BJ (cell line): ENCODE results near the gene WWOX. TPM values are rescaled to one million over a fixed set of nuclear protein-coding genes. Genes with fewer than 3 reads are reported as not detected.

Source experiments
- CTCF ChIA-PET: fragments of 350-600 bp; formaldehyde crosslinking; extraction: SDS; loops from one replicate; lab custom pipeline; 2021; ENCODE audit warnings: antibody characterized with exemption, inconsistent platforms; lab: Yijun Ruan, JAX
- POLR2A ChIA-PET: fragments of 300-600 bp; sonication (Branson Sonifier 250); formaldehyde crosslinking; extraction: SDS; loops from one replicate; lab custom pipeline; 2021; ENCODE audit warnings: antibody characterized with exemption; lab: Charles Lee
- DNase-seq: peaks from one replicate; pipeline ENCODE4 v3.0.0-alpha.2; 2011; ENCODE audit warnings: low read depth
- H3K27me3 ChIP-seq: 2 replicates; pipeline ENCODE4 v1.6.0; 2011; ENCODE audit warnings: low read length; ENCODE audit not compliant: control insufficient read depth, insufficient read depth
- H3K36me3 ChIP-seq: 2 replicates; pipeline ENCODE4 v1.5.1; 2011; ENCODE audit warnings: low read length; ENCODE audit not compliant: control insufficient read depth, insufficient read depth
- H3K4me3 ChIP-seq: 2 replicates; pipeline ENCODE4 v1.5.1; 2011; ENCODE audit warnings: low read depth, mild to moderate bottlenecking, control low read depth, low read length
- polyA plus RNA-seq: library from polyadenylated mRNA; depleted of rRNA; stranded (reverse); fragments of >200 nt; gene quantifications from 2 replicates; pipeline ENCODE4 v1.2.3, GENCODE V29; 2011
- TF ChIP-seq, protein P1 (sequence below): IDR thresholded peaks from 2 replicates; pipeline ENCODE4 v1.5.1; 2011; ENCODE audit warnings: low read depth, mild to moderate bottlenecking, control low read depth, inconsistent platforms, low read length, moderate library complexity; ENCODE audit not compliant: insufficient read depth

The WWOX gene
- polyA plus RNA-seq, 1 experiment, result 3.1 TPM

DNA sequence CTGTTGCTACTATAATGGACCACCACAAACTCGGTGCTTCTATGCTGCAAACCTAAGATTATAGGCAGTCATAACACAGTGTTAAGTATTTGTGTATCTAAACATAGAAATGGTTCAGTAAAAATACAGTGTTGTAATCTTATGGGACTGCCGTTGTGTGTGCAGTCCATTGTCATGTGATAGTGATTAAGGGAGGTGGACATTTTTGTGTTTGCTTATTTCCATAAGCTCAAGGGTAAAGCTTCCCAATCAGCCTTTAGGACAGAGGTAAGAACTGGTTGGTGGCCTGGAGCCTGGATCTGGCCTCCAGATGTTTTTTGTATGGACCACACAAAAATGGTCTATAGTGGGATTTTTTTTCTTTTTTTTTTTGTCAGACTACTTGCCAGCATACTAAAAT lies 29.9 kb downstream of the WWOX start:
- ChIA-PET CTCF (interaction anchor here (0.7 kb wide), 1 partner anchor 1248 kb away, joined by 3 read pairs; no protein-coding TSS in a partner anchor), POLR2A (no interaction called here)

DNA sequence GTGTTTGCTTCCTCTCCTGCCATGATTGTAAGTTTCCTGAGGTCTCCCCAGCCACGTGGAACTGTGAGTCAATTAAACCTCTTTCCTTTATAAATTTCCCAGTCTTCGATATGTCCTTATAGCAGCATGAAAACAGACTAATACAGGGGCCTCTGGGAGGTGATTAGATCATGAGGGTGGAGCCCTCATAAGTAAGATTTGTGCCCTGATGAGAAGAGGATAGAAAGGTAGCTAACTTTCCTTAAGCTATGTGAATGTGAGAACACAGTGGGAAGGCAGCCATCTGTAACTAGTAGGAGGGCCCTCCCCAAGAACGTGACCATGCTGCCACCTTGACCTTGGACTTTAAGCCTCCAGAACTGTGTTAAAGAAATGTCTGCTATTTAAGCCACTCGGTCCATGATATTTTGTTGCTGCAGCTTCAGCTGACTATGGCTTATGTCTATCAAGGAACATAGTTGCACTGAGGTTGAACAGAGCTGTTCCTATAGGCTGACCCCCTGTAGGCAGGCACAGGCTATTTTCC lies 30.7 kb downstream of the WWOX start:
- TF ChIP-seq, protein P1, sequence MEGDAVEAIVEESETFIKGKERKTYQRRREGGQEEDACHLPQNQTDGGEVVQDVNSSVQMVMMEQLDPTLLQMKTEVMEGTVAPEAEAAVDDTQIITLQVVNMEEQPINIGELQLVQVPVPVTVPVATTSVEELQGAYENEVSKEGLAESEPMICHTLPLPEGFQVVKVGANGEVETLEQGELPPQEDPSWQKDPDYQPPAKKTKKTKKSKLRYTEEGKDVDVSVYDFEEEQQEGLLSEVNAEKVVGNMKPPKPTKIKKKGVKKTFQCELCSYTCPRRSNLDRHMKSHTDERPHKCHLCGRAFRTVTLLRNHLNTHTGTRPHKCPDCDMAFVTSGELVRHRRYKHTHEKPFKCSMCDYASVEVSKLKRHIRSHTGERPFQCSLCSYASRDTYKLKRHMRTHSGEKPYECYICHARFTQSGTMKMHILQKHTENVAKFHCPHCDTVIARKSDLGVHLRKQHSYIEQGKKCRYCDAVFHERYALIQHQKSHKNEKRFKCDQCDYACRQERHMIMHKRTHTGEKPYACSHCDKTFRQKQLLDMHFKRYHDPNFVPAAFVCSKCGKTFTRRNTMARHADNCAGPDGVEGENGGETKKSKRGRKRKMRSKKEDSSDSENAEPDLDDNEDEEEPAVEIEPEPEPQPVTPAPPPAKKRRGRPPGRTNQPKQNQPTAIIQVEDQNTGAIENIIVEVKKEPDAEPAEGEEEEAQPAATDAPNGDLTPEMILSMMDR, result no peak
- DNase-seq, result no peak
- no peaks in the 10 kb centered on the region for H3K27me3 ChIP-seq
- ChIA-PET POLR2A (no interaction called here), CTCF (no interaction called here)
- H3K4me3 ChIP-seq, result no peak overlapping the region
- no peaks in the 10 kb centered on the region for H3K36me3 ChIP-seq

More for the DNA sequence above, 29.9 kb downstream of the WWOX start:
- TF ChIP-seq, protein P1, result no peak
- Histone ChIP-seq H3K36me3 (no peaks in the 10 kb centered on the region), H3K27me3 (no peaks in the 10 kb centered on the region), H3K4me3 (no peak overlapping the region)
- DNase-seq, result no peak

DNA sequence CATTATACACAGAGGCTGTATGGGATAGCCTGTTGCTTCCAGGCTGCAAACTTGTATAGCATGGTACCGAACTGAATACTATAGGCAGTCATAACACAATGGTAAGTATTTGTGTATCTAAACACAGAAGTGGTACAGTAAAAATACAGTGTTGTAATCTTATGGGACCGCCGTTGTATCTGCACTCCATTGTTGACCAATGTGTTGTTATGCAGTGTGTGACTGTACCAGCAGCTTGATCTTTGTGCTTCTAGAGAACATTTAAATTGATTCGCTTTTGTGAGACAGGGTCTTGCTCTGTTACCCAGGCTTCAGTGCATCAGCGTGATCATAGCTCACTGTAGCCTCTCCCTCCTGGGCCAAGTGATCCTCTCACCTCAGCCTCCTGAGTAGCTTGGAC lies 31.5 kb downstream of the WWOX start:
- CTCF ChIA-PET, result no interaction called here
- POLR2A ChIA-PET, result no interaction called here
- DNase-seq, result no peak
- TF ChIP-seq, protein P1, result no peak
- H3K4me3 ChIP-seq, result no peak overlapping the region
- no peaks in the 10 kb centered on the region for H3K27me3 ChIP-seq
- H3K36me3 ChIP-seq, result no peaks in the 10 kb centered on the region

DNA sequence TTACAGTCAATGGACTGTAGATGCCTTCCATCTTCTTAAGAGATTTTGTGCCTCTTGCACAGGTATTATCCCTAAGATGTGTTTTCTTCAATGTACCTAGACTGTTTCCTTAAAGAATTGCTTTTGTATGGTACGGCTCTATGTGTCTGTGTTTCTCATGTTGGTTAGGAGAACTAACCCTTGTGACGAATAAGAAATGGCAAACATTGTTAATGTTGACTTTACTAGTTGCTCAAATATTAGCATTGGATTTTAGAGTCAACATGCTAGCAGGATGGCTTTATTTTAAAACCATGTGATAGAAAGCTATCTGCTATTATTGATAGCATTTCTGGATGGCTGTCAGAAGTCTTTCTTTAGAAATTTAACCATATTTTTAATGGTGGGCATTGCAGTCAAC lies 34.5 kb downstream of the WWOX start:
- no peak for DNase-seq
- CTCF ChIA-PET, result interaction anchor here (1.3 kb wide), 1 partner anchor 10 kb away, joined by 6 read pairs; no protein-coding TSS in a partner anchor
- TF ChIP-seq, protein P1, result no peak
- POLR2A ChIA-PET, result no interaction called here
- Histone ChIP-seq H3K4me3 (no peak overlapping the region), H3K36me3 (no peaks in the 10 kb centered on the region), H3K27me3 (no peaks in the 10 kb centered on the region)

DNA sequence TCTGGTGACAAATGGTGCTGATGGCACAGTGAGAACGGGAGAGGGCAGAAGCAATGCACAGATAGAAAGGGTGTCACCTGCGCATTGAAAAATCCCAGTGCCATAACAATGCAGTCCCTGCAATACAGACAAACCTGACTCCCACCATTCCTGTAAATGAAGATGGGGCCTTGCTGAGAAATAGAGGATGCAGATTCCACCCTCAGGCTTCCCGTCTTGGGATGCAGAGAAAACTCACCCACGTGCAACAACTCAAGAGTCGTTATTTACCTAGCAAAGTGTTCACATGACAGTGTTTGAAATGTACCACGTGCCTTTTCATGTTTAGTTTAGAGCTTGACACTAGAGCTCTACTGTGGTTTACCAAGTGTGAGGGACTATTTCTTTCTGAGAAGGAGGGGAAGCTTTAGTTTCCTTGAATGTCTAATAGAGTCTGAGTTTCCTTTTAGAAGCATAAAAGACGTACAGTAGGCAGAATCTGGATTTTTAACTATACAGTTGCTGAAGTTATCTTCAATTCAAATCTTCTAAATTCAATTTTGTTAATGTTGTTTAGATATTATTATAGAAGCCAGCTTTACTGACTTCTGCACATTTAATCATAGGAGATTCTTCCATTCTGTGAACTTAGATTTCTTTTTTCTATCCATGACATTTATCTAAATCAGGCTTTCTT lies 35.6 kb downstream of the WWOX start:
- Histone ChIP-seq H3K4me3 (no peak overlapping the region), H3K36me3 (no peaks in the 10 kb centered on the region), H3K27me3 (no peaks in the 10 kb centered on the region)
- TF ChIP-seq, protein P1, result no peak
- POLR2A ChIA-PET, result no interaction called here
- no peak for DNase-seq
- CTCF ChIA-PET, result interaction anchor here (0.9 kb wide), 1 partner anchor 11 kb away, joined by 3 read pairs; no protein-coding TSS in a partner anchor
